ENCODE results near the gene BMP6.

Gene BMP6

GRCh38 chr6:7725849-7726415 is at the start of gene BMP6:
Gene BMP6 (plus strand): TSS chr6:7726099. CDS start chr6:7726956, 857 bp downstream.
- peak; percentile 91 for DNase-seq

- DNase-seq = no peak
These were observed 48.7 kb upstream of the BMP6 start for GRCh38 chr6:7677229-7677628.

GRCh38 chr6:7680393-7681075 is 45.4 kb upstream of the BMP6 start:
- peak; percentile 29 for DNase-seq

- DNase-seq = no peak
These were observed 44.5 kb upstream of the BMP6 start for GRCh38 chr6:7681449-7681848.

- DNase-seq = no peak
These were observed 41.8 kb upstream of the BMP6 start for GRCh38 chr6:7684076-7684475.

- DNase-seq = no peak
These were observed 41.1 kb upstream of the BMP6 start for GRCh38 chr6:7684843-7685242.

GRCh38 chr6:7685276-7685675 is 40.6 kb upstream of the BMP6 start:
- no peak for DNase-seq

GRCh38 chr6:7687145-7688111 is 38.5 kb upstream of the BMP6 start:
- DNase-seq = no peak

GRCh38 chr6:7691021-7691420 is 34.9 kb upstream of the BMP6 start:
- no peak for DNase-seq

GRCh38 chr6:7691675-7692452 is 34.0 kb upstream of the BMP6 start:
- DNase-seq = no peak

- DNase-seq = no peak
These were observed 33.5 kb upstream of the BMP6 start for GRCh38 chr6:7692453-7692784.

- DNase-seq = peak; percentile 73
These were observed 32.1 kb upstream of the BMP6 start for GRCh38 chr6:7693827-7694226.

- DNase-seq = no peak
These were observed 29.8 kb upstream of the BMP6 start for GRCh38 chr6:7696061-7696460.

- DNase-seq = no peak
These were observed 28.5 kb upstream of the BMP6 start for GRCh38 chr6:7697432-7697819.

- peak; percentile 76 for DNase-seq
These were observed 27.9 kb upstream of the BMP6 start for GRCh38 chr6:7697820-7698623.

GRCh38 chr6:7701212-7701834 is 24.6 kb upstream of the BMP6 start:
- DNase-seq = peak; percentile 83

GRCh38 chr6:7703148-7703680 is 22.7 kb upstream of the BMP6 start:
- no peak for DNase-seq

GRCh38 chr6:7705483-7705882 is 20.4 kb upstream of the BMP6 start:
- no peak for DNase-seq

GRCh38 chr6:7706269-7706668 is 19.6 kb upstream of the BMP6 start:
- no peak for DNase-seq

- no peak for DNase-seq
These were observed 18.1 kb upstream of the BMP6 start for GRCh38 chr6:7707787-7708186.

- no peak for DNase-seq
These were observed 6.5 kb upstream of the BMP6 start for GRCh38 chr6:7719364-7719850.

All from hematopoietic multipotent progenitor cell treated with erythropoietin and hydrocortisone succinate and interleukin-3 and kit ligand, for 4 days (in vitro differentiated cells).